GM19468 (cell line): ENCODE data around the gene GPATCH2.

ENCODE experiments used
- ATAC-seq: cut with Tn5 transposase; IDR thresholded peaks from one replicate; pipeline ENCODE4 v1.9.1; 2021; ENCODE audit warnings: mild to moderate bottlenecking, moderate library complexity, moderate number of reproducible peaks; ENCODE audit not compliant: unreplicated experiment; ENCODE audit errors: extremely low read depth

Gene GPATCH2

DNA sequence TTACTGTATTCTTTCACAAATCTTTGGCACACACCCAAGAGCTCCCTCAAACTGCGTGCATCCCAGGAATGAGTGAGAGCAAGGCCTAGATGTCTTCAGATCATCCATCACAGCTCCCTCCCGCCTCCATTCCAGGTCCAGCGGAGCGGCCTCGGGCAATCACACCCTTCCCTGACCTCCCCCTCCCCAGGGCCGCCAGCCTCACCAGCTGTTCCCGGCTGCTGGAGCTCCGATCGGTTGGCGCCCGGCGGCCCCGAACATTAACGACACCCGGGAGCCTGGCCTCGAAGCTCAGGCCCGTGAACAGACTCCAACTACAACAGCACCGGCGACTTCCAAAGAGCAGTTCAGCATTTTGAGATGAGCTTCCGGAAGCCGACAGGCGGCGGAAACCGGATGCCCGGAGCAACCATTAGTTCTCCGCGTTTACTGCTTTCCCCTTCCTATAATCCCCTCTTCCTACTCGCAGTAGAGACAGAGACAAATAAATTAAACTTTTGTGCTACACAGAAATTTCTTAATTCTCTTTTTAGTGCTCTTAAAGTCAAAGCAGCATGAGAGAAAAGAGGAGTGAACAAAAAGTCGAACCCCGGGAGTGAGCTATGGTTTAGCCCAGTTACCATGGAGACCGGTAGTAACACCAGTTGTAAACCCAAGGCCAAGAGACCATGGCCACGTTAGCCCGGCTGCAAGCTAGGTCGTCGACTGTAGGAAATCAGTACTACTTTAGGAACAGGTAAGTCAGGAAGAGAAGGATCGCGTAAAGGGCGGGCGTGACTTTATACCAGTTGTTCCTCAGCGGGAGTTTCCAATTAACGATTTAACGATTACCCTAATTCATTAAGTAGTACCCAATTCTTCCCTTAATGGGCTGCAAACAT is at the start of gene GPATCH2, which contains the start of gene SPATA17:
GPATCH2 (minus strand) TSS at position 380 of the 881 bp plus-strand sequence; CDS start at position 261, 119 bp downstream.
SPATA17 (plus strand) TSS at position 634 of the 881 bp plus-strand sequence; CDS start at position 669, 35 bp downstream.
- peak; percentile 90 for ATAC-seq

DNA sequence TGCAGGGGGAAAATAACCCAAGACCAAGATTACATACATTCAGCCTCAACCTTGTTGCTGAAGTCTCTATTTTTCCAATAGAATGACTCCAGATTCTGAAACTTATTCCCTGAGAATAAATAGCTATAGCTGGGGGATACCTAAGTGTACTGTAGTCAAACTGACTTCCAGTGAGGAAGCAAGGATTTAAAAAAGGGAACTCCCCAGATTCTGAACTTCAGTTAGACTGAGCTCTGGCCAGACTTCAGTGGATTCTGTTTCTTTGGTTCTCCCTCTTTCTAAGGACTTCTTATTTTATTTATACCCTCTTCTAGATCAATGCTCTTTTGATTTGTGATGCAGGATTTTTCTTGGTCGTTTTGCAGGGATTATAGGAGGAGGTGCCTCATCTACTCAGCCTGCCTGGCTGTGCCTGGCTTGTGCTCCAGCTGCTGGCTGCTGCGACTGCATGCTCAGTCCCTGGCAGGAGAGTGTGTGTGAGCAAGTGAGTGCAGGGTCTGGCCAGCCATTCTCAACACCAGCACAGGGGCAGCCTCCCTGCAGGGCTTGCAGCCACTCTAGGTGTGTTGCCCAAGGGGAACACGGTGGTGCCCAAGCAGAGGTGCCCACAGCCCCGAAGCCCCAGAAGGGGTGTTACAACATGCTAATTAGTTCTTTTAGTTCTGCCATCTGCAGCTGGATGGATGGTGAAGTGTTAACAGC is 43.3 kb upstream of the GPATCH2 start:
- ATAC-seq = no peak

- no peak for ATAC-seq
Observed at GRCh38 chr1:217673387-217673786, 42.5 kb upstream of the GPATCH2 start.

- ATAC-seq = no peak
Observed at GRCh38 chr1:217668351-217668940, 37.6 kb upstream of the GPATCH2 start.

DNA sequence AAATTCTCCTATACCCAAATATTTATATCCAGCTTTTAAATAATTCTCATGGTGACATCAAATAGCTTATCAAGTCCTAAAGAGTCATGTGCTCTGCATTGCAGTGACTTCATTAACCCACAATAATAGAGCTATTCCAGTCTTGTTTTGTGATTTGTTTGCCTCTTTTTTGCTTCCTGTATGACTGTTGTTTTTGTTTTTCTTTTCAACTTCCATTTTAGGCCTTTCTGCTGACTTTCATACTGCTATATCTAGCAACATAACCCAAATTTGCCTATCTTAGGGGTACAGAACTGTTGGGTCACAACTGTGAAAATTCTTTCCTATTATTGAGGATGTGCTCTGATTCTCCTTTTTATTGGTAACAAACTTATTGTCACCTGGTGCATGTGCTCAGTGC is 30.5 kb upstream of the GPATCH2 start:
- no peak for ATAC-seq

- peak; percentile 61 for ATAC-seq
Observed at GRCh38 chr1:217660353-217661062, 29.6 kb upstream of the GPATCH2 start.

GRCh38 chr1:217650674-217651073 is 19.8 kb upstream of the GPATCH2 start:
- no peak for ATAC-seq

DNA sequence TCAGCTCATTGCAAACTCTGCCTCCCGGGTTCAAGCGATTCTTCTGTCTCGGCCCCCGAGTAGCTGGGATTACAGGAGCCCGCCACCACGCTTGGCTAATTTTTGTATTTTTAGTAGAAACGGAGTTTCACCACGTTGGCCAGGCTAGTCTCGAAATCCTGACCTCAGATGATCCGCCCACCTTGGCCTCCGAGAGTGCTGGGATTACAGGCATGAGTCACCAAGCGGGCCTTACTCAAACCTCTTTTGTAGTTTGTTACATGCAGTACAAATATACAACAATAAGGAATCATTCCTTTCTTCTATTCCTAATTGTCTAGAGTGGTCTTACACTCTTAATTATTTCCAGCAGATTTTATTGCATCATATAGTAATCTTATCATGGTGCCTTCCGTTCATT is 16.9 kb upstream of the GPATCH2 start:
- ATAC-seq = no peak

DNA sequence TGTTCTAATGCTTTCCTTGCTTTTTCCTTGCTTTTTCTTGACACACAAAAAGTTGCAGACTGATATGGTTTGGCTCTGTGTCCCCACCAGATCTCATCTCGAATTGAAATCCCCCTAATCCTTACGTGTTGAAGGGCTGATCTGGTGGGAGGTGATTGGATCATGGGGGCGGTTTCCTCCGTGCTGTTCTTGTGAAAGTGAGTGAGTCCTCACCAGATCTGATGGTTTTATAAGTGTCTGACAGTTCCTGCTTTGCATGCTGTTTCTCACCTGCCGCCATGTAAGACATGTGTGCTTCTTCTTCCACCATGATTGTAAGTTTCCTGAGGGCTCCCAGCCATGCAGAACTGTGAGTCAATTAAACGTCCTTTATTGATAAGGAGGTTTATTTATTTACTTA is 11.6 kb upstream of the GPATCH2 start:
- ATAC-seq = no peak

DNA sequence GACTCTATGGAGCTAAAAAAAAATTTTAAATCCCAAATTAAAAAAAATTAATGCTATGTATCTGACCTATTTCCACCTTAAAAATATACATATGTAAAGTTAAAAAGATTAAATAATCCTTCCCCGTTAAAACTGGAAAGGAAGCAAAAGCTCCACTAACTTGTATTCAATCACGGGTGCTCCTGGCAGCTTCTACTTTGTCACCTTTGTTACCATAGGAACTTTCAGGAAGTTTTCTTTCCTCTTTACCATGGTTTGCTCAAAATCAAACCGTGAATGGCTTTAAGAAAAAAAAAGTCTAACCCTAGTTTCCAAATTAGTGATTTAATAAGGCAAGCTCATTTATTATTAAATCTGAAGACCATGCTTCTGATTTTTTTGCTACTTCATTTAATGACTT is 3.5 kb downstream of the GPATCH2 start:
- no peak for ATAC-seq

- ATAC-seq = no peak
Observed at GRCh38 chr1:217626321-217626720, 4.6 kb downstream of the GPATCH2 start.

GRCh38 chr1:217622042-217622441 is 8.8 kb downstream of the GPATCH2 start:
- peak; percentile 26 for ATAC-seq

GRCh38 chr1:217620814-217621213 is 10.1 kb downstream of the GPATCH2 start:
- peak; percentile 99 for ATAC-seq

DNA sequence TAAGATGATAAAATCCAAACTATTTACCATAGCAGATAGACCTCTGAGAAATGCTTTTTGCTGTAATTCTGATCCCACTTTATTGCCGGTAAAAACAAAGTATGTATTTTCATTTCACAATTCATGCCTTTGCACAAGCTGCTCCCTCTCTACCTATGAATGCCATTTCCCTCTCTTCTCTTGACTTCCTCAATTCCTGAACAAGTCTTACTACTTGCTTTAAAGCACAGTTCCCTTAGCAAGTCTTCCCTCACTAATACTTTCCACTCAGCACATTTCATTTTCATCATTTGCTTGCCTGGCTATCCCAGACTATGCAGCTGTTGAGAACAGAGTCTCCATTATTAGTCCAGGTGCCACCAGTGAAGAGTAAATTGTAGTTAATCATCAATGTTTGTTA is 13.8 kb downstream of the GPATCH2 start:
- no peak for ATAC-seq

DNA sequence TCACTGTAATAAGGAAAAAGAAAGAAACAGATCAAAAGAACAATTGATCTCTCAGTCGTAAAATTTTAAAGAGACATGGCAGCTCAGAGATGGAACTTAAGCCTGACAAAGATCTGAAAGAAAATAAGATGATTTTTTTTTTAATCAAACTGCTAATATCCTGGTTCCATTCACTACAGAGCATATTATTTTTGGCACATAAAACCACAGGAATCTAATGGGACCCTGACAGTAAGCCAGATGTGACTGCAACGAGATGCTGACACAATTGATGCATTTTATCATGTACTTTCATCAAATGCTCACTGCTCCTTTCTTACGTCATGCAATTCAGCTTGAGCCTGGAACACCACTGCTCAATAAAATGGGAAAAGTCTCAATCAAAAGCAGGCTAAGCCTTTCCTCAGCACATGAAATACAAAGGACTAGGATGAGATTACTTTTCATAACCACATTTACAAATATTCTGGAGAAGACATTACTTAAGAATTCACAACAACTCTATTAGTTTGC is 16.6 kb downstream of the GPATCH2 start:
- no peak for ATAC-seq

GRCh38 chr1:217605390-217605789 is 25.5 kb downstream of the GPATCH2 start:
- no peak for ATAC-seq

DNA sequence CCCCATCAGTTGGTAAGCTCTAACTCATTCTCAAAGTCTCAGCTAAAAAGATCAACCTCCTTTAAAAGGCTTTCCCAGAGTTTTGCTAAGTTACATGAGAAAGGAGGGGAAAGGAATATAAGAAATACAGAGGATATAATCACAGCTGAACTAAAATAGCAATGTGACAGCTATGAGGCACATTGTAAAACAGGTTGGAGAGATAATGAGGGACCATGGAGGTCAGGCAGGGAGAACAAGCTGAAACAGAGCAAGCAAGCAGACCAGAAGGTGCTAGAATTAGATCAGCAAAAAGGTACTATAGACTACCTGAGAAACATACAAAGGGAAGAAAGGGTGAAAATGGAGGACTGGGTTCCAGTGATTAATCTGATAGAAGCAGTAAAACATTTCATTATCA is 28.5 kb downstream of the GPATCH2 start:
- ATAC-seq = no peak

DNA sequence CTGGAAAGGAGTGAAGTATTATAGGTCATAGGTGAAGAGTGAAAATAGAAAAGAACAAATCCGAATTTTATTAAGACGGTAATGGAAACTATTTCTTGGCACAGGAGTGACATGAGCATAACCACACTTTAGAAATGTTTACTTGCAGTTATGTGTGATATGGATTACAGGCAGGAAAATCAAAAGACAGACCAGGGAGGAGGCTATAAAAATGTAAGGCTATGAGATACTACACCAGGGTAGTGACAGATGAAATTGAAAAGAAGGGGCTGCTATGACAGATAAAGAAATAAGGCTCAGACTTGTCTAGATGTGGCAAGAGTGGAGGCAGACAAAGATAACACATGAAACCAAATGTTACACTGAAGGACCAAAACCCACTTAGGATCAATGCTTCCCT is 31.7 kb downstream of the GPATCH2 start:
- no peak for ATAC-seq

GRCh38 chr1:217590598-217590997 is 40.3 kb downstream of the GPATCH2 start:
- no peak for ATAC-seq

- ATAC-seq = no peak
Observed at GRCh38 chr1:217586586-217586985, 44.3 kb downstream of the GPATCH2 start.
